ENCODE results near the gene NR6A1.

DNA sequence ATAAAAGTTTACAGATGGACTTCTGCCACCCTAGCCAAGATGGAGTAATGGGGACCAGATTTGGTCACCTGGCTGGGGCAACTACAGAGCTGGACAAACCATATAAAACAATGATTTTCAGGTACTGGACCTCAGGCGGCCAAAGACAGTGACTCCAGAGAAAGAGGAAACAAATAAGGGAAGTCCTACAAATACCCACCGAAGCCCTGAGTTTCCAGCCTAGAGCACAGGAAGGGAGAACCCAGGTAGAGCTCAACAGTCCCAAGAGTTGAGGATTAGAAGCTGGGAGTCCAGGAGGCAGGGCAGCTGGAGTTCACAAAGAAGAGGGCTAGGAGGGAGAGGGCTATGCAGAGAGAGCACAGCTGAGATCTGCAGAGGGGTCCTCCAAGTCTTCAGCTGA lies 157.3 kb downstream of the NR6A1 start:
- TF ChIP-seq, protein P1, sequence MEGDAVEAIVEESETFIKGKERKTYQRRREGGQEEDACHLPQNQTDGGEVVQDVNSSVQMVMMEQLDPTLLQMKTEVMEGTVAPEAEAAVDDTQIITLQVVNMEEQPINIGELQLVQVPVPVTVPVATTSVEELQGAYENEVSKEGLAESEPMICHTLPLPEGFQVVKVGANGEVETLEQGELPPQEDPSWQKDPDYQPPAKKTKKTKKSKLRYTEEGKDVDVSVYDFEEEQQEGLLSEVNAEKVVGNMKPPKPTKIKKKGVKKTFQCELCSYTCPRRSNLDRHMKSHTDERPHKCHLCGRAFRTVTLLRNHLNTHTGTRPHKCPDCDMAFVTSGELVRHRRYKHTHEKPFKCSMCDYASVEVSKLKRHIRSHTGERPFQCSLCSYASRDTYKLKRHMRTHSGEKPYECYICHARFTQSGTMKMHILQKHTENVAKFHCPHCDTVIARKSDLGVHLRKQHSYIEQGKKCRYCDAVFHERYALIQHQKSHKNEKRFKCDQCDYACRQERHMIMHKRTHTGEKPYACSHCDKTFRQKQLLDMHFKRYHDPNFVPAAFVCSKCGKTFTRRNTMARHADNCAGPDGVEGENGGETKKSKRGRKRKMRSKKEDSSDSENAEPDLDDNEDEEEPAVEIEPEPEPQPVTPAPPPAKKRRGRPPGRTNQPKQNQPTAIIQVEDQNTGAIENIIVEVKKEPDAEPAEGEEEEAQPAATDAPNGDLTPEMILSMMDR (conservative IDR thresholded peaks at IDR 0.05 in 1 of 2, IDR thresholded peaks at IDR 0.05 in 1 of 2; ENCODE audit: extremely low read depth in 1 of 2, insufficient read depth in 1 of 2, low read depth in 1 of 2, low read length in 2 of 2): no peak
- no peak for TF ChIP-seq EZH2 (IDR thresholded peaks at IDR 0.05; ENCODE audit: borderline replicate concordance, low read length)

Measured in mammary epithelial cell (primary cell).